Stomach (tissue), 9 donors: ENCODE measurements around the gene CXCL17. TPM values are rescaled to one million over a fixed set of nuclear protein-coding genes. Genes with fewer than 3 reads are reported as not detected.

Source experiments
- DNase-seq, 2 donors: peaks; one replicate each; pipeline versions ENCODE4 v3.0.0 to v3.0.0-alpha.2; 2013 to 2019
- H3K27ac ChIP-seq, 5 donors: fragments of 200-600 bp in 4 of 5; sonication (generic) in 4 of 5; one replicate each; pipeline ENCODE4 v1.5.1; 2013 to 2019; ENCODE audit warnings: mild to moderate bottlenecking in 1 of 5, moderate library complexity in 1 of 5
- H3K27me3 ChIP-seq, 3 donors: fragments of 200-600 bp; sonication (generic); one replicate each; pipeline ENCODE4 v1.5.1; 2017 to 2019; ENCODE audit warnings: mixed run types in 1 of 3
- H3K36me3 ChIP-seq, 4 donors: fragments of 200-600 bp; sonication (generic); 1 replicate in 3 of 4; 2 replicates in 1 of 4; pipeline ENCODE4 v1.5.1; 2016 to 2019
- H3K4me1 ChIP-seq, 4 donors: fragments of 200-600 bp; sonication (generic); one replicate each; pipeline ENCODE4 v1.5.1; 2016 to 2019
- H3K4me3 ChIP-seq, 4 donors: fragments of 200-600 bp; sonication (generic) in 3 of 4; one replicate each; pipeline ENCODE4 v1.5.1; 2016 to 2019; ENCODE audit warnings: mild to moderate bottlenecking in 1 of 4
- H3K9me3 ChIP-seq, 4 donors: fragments of 200-600 bp; sonication (generic); one replicate each; pipeline ENCODE4 v1.5.1; 2016 to 2019
- EP300 ChIP-seq: sonication (generic); formaldehyde crosslinking; IDR thresholded peaks from one replicate; pipeline ENCODE4 v1.6.1; 2017; ENCODE audit warnings: antibody characterized with exemption
- POLR2A ChIP-seq, 4 donors: fragments of 450-650 bp; IDR thresholded peaks; one replicate each; pipeline ENCODE4 v1.6.1; 2016; ENCODE audit warnings: antibody characterized with exemption in 4 of 4, control low read depth in 2 of 4, mild to moderate bottlenecking in 1 of 4, moderate library complexity in 1 of 4
- POLR2AphosphoS5 ChIP-seq, 3 donors: sonication (generic); formaldehyde crosslinking; IDR thresholded peaks; one replicate each; pipeline ENCODE4 v1.6.1; 2016; ENCODE audit warnings: antibody characterized with exemption in 3 of 3
- WGBS, 5 donors: extraction: QIAGEN DNeasy Blood & Tissue Kit in 3 of 5; methylation state at CpG; one replicate each; pipeline versions ENCODE4 v1.1.5 to v1.1.7; 2013 to 2018; 5-methylcytosine and 5-hydroxymethylcytosine counted together
- intact Hi-C: fragments of 100-400 bp; cut with DNase I; formaldehyde crosslinking; loops from one replicate; pipeline ENCODE4 v1.15.1; 2023; ENCODE audit warnings: low total_unique reads
- polyA plus RNA-seq, 3 donors: library from polyadenylated mRNA; stranded (reverse); fragments of 200-250 nt; gene quantifications; one replicate each; pipeline ENCODE4 v1.2.3, GENCODE V29; 2013
- total RNA-seq, 5 donors: library from RNA; depleted of rRNA; stranded (reverse); fragments of >200 nt; gene quantifications; one replicate each; pipeline versions ENCODE4 v1.1.0 to v1.2.3, GENCODE V29; 2014 to 2016
- TF ChIP-seq, protein P1 (sequence below), 7 experiments: fragments of 450-650 bp in 4 of 7; fragments of 200-600 bp in 3 of 7; sonication (generic) in 3 of 7; IDR thresholded peaks; one replicate each; pipeline ENCODE4 v1.5.1; 2016 to 2019; ENCODE audit warnings: antibody characterized with exemption in 7 of 7, control low read depth in 2 of 7, mild to moderate bottlenecking in 1 of 7
- donor health status: healthy with polysubstance abuse.
- donor health status: Bipolar disorder and iron deficiency.
- donor health status: healthy.

CXCL17 gene
- total and polyA plus RNA-seq, 8 donors, result 7.6 to 518 (median 107) TPM; not detected in 1

DNA sequence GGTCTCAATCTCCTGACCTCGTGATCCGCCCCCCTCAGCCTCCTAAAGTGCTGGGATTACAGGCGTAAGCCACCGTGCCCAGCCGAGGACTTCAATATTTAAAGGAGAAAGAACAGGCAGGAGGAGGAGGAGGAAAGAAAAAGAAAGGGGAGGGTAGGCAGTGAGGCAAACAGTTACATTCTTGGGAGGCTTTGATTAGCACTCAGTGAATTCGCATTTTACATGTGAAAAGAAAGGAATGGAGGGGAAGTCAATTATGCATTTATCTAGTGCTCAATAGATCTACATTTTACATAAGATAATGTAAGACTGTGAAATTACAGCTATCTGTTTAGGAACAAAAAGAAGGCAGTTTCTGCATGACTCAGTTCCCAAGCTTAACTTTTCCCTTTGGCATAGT, 30.9 kb upstream of the CXCL17 start:
- no peaks in the 10 kb centered on the region for H3K4me1 ChIP-seq
- TF ChIP-seq EP300, result no peak
- TF ChIP-seq, protein P1, sequence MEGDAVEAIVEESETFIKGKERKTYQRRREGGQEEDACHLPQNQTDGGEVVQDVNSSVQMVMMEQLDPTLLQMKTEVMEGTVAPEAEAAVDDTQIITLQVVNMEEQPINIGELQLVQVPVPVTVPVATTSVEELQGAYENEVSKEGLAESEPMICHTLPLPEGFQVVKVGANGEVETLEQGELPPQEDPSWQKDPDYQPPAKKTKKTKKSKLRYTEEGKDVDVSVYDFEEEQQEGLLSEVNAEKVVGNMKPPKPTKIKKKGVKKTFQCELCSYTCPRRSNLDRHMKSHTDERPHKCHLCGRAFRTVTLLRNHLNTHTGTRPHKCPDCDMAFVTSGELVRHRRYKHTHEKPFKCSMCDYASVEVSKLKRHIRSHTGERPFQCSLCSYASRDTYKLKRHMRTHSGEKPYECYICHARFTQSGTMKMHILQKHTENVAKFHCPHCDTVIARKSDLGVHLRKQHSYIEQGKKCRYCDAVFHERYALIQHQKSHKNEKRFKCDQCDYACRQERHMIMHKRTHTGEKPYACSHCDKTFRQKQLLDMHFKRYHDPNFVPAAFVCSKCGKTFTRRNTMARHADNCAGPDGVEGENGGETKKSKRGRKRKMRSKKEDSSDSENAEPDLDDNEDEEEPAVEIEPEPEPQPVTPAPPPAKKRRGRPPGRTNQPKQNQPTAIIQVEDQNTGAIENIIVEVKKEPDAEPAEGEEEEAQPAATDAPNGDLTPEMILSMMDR (IDR thresholded peaks at IDR 0.05), result no peak
- no peak for TF ChIP-seq POLR2A (IDR thresholded peaks at IDR 0.05)
- no peak for TF ChIP-seq POLR2AphosphoS5 (IDR thresholded peaks at IDR 0.05)

DNA sequence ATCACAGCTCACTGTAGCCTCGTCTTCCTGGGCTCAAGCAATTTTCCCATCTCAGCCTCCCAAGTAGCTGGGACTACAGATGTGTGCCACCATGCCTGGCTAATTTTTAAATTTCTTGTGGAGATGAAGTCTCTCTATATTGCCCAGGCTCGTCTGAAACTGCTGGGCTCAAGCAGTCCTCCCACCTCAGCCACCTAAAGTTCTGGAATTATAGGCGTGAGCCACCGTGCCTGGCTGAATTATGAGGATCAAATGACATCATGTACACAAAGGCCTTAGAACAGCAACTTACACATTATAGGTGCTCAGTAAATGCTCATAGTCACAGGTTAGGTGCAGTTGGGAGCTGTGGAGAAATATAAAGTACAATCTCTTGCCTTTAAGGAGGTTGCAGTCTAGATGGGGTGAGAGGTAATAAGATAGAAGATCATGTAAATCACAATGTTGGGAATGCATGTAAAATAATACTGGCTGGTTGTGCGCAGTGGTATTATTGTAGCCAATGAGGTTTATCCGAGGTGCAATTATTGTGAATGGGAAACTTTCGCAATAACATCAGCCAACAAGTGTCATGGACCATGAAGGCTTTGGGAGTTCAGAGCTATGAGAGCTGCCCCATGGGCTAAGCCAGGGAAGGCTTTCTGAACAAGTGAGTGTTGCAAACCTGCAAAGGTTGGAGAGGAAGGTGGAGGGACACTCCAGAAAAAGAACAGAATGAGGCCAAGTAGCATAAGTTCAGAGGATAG, 29.8 kb upstream of the CXCL17 start:
- intact Hi-C loops, result no loop called here
- no peak overlapping the region for H3K4me3 ChIP-seq
- no peaks in the 10 kb centered on the region for H3K36me3 ChIP-seq
- H3K9me3 ChIP-seq, result no peaks in the 10 kb centered on the region
- H3K27me3 ChIP-seq, result no peaks in the 10 kb centered on the region
- H3K4me1 ChIP-seq, result no peaks in the 10 kb centered on the region
- no peak for DNase-seq
- H3K27ac ChIP-seq, result no peak overlapping the region
- TF ChIP-seq POLR2A (IDR thresholded peaks at IDR 0.05) (no peak), POLR2AphosphoS5 (IDR thresholded peaks at IDR 0.05) (no peak), EP300 (no peak)
- TF ChIP-seq, protein P1 (IDR thresholded peaks at IDR 0.05), result no peak
- 79 to 91% (median 86%) methylated on average over 7 of the region's 7 CpGs for WGBS, 5 donors

More for the DNA sequence above, 30.9 kb upstream of the CXCL17 start:
- intact Hi-C loops, result no loop called here
- WGBS, 5 donors, result 58 to 83% (median 68%) methylated on average over 6 of the region's 6 CpGs
- H3K36me3 ChIP-seq, result no peaks in the 10 kb centered on the region
- no peak for DNase-seq
- H3K4me3 ChIP-seq, result no peak overlapping the region
- H3K27me3 ChIP-seq, result no peaks in the 10 kb centered on the region
- H3K9me3 ChIP-seq, result no peaks in the 10 kb centered on the region
- no peak overlapping the region for H3K27ac ChIP-seq

DNA sequence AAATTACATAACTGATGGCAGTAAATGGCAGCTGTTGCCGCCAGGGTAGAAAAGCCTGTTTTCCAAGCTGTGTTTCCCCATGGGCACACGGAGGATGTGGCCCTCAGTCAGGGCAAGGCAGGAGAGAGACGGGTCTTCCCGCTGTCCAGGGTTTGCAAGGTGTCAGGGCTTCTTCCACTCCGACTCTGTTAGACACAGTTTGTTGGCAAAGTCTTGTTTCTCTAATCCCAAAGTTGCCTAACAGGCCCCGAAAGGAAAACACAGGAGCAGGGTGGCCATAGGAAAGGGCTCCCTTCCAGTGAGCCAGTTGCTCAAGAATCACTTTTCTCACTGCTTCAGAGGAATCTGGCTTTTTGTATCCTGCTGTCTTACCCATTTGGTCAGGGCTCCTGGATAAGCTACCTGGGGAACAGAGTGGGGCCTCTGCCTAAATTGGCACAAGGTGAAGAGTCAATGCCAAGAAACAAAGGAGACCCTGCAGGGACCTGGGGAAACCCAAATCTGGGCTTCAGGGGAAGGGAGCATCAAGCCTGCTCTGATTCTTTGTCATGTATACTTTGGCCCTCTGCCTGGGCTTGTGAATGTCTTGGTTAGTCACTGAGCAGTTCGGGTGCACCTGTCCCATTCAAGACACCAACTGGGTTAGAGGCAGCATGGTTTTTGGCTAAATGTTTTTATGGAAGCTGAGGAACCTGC, 29.0 kb upstream of the CXCL17 start:
- H3K9me3 ChIP-seq, result no peaks in the 10 kb centered on the region

More for the DNA sequence above, 29.0 kb upstream of the CXCL17 start:
- DNase-seq, result peak in 1 of 2 donors; percentile 46
- H3K27ac ChIP-seq, result peak overlapping the region in 1 of 5 donors; percentile 45
- no peaks in the 10 kb centered on the region for H3K36me3 ChIP-seq
- H3K4me3 ChIP-seq, result no peak overlapping the region
- TF ChIP-seq, protein P1 (IDR thresholded peaks at IDR 0.05), result no peak
- TF ChIP-seq POLR2AphosphoS5 (IDR thresholded peaks at IDR 0.05) (no peak), POLR2A (IDR thresholded peaks at IDR 0.05) (no peak)
- intact Hi-C loops, result no loop called here
- H3K4me1 ChIP-seq, result peaks cover 0 to under 1% (median 0%) of the 10 kb centered on the region in 4 donors
- no peaks in the 10 kb centered on the region for H3K27me3 ChIP-seq
- WGBS, 5 donors, result 30 to 50% (median 41%) methylated on average over 7 of the region's 7 CpGs
